Epithelial cell of esophagus (primary cell): Measurements from ENCODE around the gene SLC39A11.

Experiments
- DNase-seq: peaks from one replicate; pipeline ENCODE4 v3.0.0; 2010; ENCODE audit warnings: low read depth
- H3K4me3 ChIP-seq: 2 replicates; pipeline ENCODE4 v1.5.1; 2011; ENCODE audit warnings: mild to moderate bottlenecking, low read length, control low read depth
- CTCF ChIP-seq: IDR thresholded peaks from 2 replicates; pipeline ENCODE4 v1.5.1; 2011; ENCODE audit warnings: low read depth, mild to moderate bottlenecking, low read length, control low read depth, inconsistent platforms; ENCODE audit not compliant: insufficient read depth; ENCODE audit errors: missing control alignments

Gene SLC39A11

GRCh38 chr17:72967977-72968585 lies 124.4 kb downstream of the SLC39A11 start:
- no peak for DNase-seq
- TF ChIP-seq CTCF = no peak

GRCh38 chr17:72967277-72967970 lies 125.1 kb downstream of the SLC39A11 start:
- no peak for TF ChIP-seq CTCF
- DNase-seq = no peak
- H3K4me3 ChIP-seq = no peak overlapping the region

More at GRCh38 chr17:72967977-72968585, 124.4 kb downstream of the SLC39A11 start:
- H3K4me3 ChIP-seq = no peak overlapping the region

GRCh38 chr17:72962106-72962505 lies 130.4 kb downstream of the SLC39A11 start:
- no peak overlapping the region for H3K4me3 ChIP-seq
- no peak for DNase-seq
- TF ChIP-seq CTCF = no peak

GRCh38 chr17:72955391-72956140 lies 136.9 kb downstream of the SLC39A11 start:
- no peak overlapping the region for H3K4me3 ChIP-seq
- no peak for DNase-seq
- no peak for TF ChIP-seq CTCF

- no peak for TF ChIP-seq CTCF
- H3K4me3 ChIP-seq = no peak overlapping the region
- no peak for DNase-seq
Observed at GRCh38 chr17:72954579-72954978, 137.9 kb downstream of the SLC39A11 start.

GRCh38 chr17:72953621-72954020 lies 138.9 kb downstream of the SLC39A11 start:
- H3K4me3 ChIP-seq = no peak overlapping the region
- DNase-seq = peak; percentile 16
- no peak for TF ChIP-seq CTCF
